Measurements from ENCODE around the gene CADM1. TPM values are rescaled to one million over a fixed set of nuclear protein-coding genes. Genes with fewer than 3 reads are reported as not detected.

Gene CADM1
- polyA plus RNA-seq, 2 donors = 1.9 to 3.8 TPM

GRCh38 chr11:115501502-115501892 lies 2.7 kb downstream of the CADM1 start:
- H3K36me3 ChIP-seq (ENCODE audit: control insufficient read depth in 2 of 2, insufficient read depth in 2 of 2, low read length in 1 of 2) = no peaks in the 10 kb centered on the region
- peaks cover 4% of the 10 kb centered on the region in 2 donors for H3K4me1 ChIP-seq (ENCODE audit: control insufficient read depth in 2 of 2, insufficient read depth in 2 of 2, low read length in 1 of 2)
- WGBS, 2 donors = 62 to 63% methylated on average over 8 of the region's 8 CpGs
- H3K9me3 ChIP-seq (ENCODE audit: control insufficient read depth in 2 of 2, insufficient read depth in 1 of 2, low read depth in 1 of 2, low read length in 1 of 2) = no peaks in the 10 kb centered on the region
- no peaks in the 10 kb centered on the region for H3K27me3 ChIP-seq (ENCODE audit: control insufficient read depth in 1 of 2, insufficient read depth in 2 of 2, low read length in 2 of 2)
- H3K27ac ChIP-seq (ENCODE audit: low read depth in 2 of 2, low read length in 1 of 2) = no peak overlapping the region
- peak overlapping the region in 1 of 2 donors; percentile 51 for H3K4me3 ChIP-seq (ENCODE audit: low read depth in 1 of 2, low read length in 2 of 2)

- 60 to 61% methylated on average over 14 of the region's 14 CpGs for WGBS, 2 donors
Observed at GRCh38 chr11:115500547-115501501, 3.4 kb downstream of the CADM1 start.

GRCh38 chr11:115499891-115500290 lies 4.3 kb downstream of the CADM1 start:
- H3K9me3 ChIP-seq (ENCODE audit: control insufficient read depth in 2 of 2, insufficient read depth in 1 of 2, low read depth in 1 of 2, low read length in 1 of 2) = no peaks in the 10 kb centered on the region
- H3K27me3 ChIP-seq (ENCODE audit: control insufficient read depth in 1 of 2, insufficient read depth in 2 of 2, low read length in 2 of 2) = no peaks in the 10 kb centered on the region
- no peaks in the 10 kb centered on the region for H3K36me3 ChIP-seq (ENCODE audit: control insufficient read depth in 2 of 2, insufficient read depth in 2 of 2, low read length in 1 of 2)
- H3K4me1 ChIP-seq (ENCODE audit: control insufficient read depth in 2 of 2, insufficient read depth in 2 of 2, low read length in 1 of 2) = peaks cover 4% of the 10 kb centered on the region in 2 donors
- no peak overlapping the region for H3K27ac ChIP-seq (ENCODE audit: low read depth in 2 of 2, low read length in 1 of 2)
- 84 to 85% methylated on average over 2 of the region's 2 CpGs for WGBS, 2 donors
- no peak overlapping the region for H3K4me3 ChIP-seq (ENCODE audit: low read depth in 1 of 2, low read length in 2 of 2)

More at GRCh38 chr11:115500547-115501501, 3.4 kb downstream of the CADM1 start:
- no peaks in the 10 kb centered on the region for H3K9me3 ChIP-seq (ENCODE audit: control insufficient read depth in 2 of 2, insufficient read depth in 1 of 2, low read depth in 1 of 2, low read length in 1 of 2)
- peaks cover 4% of the 10 kb centered on the region in 2 donors for H3K4me1 ChIP-seq (ENCODE audit: control insufficient read depth in 2 of 2, insufficient read depth in 2 of 2, low read length in 1 of 2)
- no peak overlapping the region for H3K4me3 ChIP-seq (ENCODE audit: low read depth in 1 of 2, low read length in 2 of 2)
- no peak overlapping the region for H3K27ac ChIP-seq (ENCODE audit: low read depth in 2 of 2, low read length in 1 of 2)
- H3K36me3 ChIP-seq (ENCODE audit: control insufficient read depth in 2 of 2, insufficient read depth in 2 of 2, low read length in 1 of 2) = no peaks in the 10 kb centered on the region
- no peaks in the 10 kb centered on the region for H3K27me3 ChIP-seq (ENCODE audit: control insufficient read depth in 1 of 2, insufficient read depth in 2 of 2, low read length in 2 of 2)

- WGBS, 2 donors = 85 to 93% methylated on average over 4 of the region's 4 CpGs
- H3K4me1 ChIP-seq (ENCODE audit: control insufficient read depth in 2 of 2, insufficient read depth in 2 of 2, low read length in 1 of 2) = peaks cover 4% of the 10 kb centered on the region in 2 donors
- H3K27me3 ChIP-seq (ENCODE audit: control insufficient read depth in 1 of 2, insufficient read depth in 2 of 2, low read length in 2 of 2) = no peaks in the 10 kb centered on the region
- no peaks in the 10 kb centered on the region for H3K36me3 ChIP-seq (ENCODE audit: control insufficient read depth in 2 of 2, insufficient read depth in 2 of 2, low read length in 1 of 2)
- no peak overlapping the region for H3K27ac ChIP-seq (ENCODE audit: low read depth in 2 of 2, low read length in 1 of 2)
- no peak overlapping the region for H3K4me3 ChIP-seq (ENCODE audit: low read depth in 1 of 2, low read length in 2 of 2)
- no peaks in the 10 kb centered on the region for H3K9me3 ChIP-seq (ENCODE audit: control insufficient read depth in 2 of 2, insufficient read depth in 1 of 2, low read depth in 1 of 2, low read length in 1 of 2)
Observed at GRCh38 chr11:115499241-115499799, 4.9 kb downstream of the CADM1 start.

GRCh38 chr11:115498354-115498753 lies 5.9 kb downstream of the CADM1 start:
- Histone ChIP-seq H3K9me3 (ENCODE audit: control insufficient read depth in 2 of 2, insufficient read depth in 1 of 2, low read depth in 1 of 2, low read length in 1 of 2) (no peaks in the 10 kb centered on the region), H3K4me3 (ENCODE audit: low read depth in 1 of 2, low read length in 2 of 2) (no peak overlapping the region), H3K36me3 (ENCODE audit: control insufficient read depth in 2 of 2, insufficient read depth in 2 of 2, low read length in 1 of 2) (no peaks in the 10 kb centered on the region), H3K27me3 (ENCODE audit: control insufficient read depth in 1 of 2, insufficient read depth in 2 of 2, low read length in 2 of 2) (no peaks in the 10 kb centered on the region), H3K27ac (ENCODE audit: low read depth in 2 of 2, low read length in 1 of 2) (no peak overlapping the region), H3K4me1 (ENCODE audit: control insufficient read depth in 2 of 2, insufficient read depth in 2 of 2, low read length in 1 of 2) (peaks cover 4% of the 10 kb centered on the region in 2 donors)
- WGBS, 2 donors = 82 to 88% methylated on average over 9 of the region's 9 CpGs

- no peaks in the 10 kb centered on the region for H3K9me3 ChIP-seq (ENCODE audit: control insufficient read depth in 2 of 2, insufficient read depth in 1 of 2, low read depth in 1 of 2, low read length in 1 of 2)
- no peak overlapping the region for H3K27ac ChIP-seq (ENCODE audit: low read depth in 2 of 2, low read length in 1 of 2)
- no peaks in the 10 kb centered on the region for H3K4me1 ChIP-seq (ENCODE audit: control insufficient read depth in 2 of 2, insufficient read depth in 2 of 2, low read length in 1 of 2)
- H3K4me3 ChIP-seq (ENCODE audit: low read depth in 1 of 2, low read length in 2 of 2) = no peak overlapping the region
- H3K36me3 ChIP-seq (ENCODE audit: control insufficient read depth in 2 of 2, insufficient read depth in 2 of 2, low read length in 1 of 2) = no peaks in the 10 kb centered on the region
- no peaks in the 10 kb centered on the region for H3K27me3 ChIP-seq (ENCODE audit: control insufficient read depth in 1 of 2, insufficient read depth in 2 of 2, low read length in 2 of 2)
- 47 to 60% methylated on average over 2 of the region's 2 CpGs for WGBS, 2 donors
Observed at GRCh38 chr11:115497303-115497702, 6.9 kb downstream of the CADM1 start.

- no peaks in the 10 kb centered on the region for H3K4me1 ChIP-seq (ENCODE audit: control insufficient read depth in 2 of 2, insufficient read depth in 2 of 2, low read length in 1 of 2)
- no peaks in the 10 kb centered on the region for H3K9me3 ChIP-seq (ENCODE audit: control insufficient read depth in 2 of 2, insufficient read depth in 1 of 2, low read depth in 1 of 2, low read length in 1 of 2)
- H3K36me3 ChIP-seq (ENCODE audit: control insufficient read depth in 2 of 2, insufficient read depth in 2 of 2, low read length in 1 of 2) = no peaks in the 10 kb centered on the region
- no peak overlapping the region for H3K4me3 ChIP-seq (ENCODE audit: low read depth in 1 of 2, low read length in 2 of 2)
- no peak overlapping the region for H3K27ac ChIP-seq (ENCODE audit: low read depth in 2 of 2, low read length in 1 of 2)
- 55 to 64% methylated on average over 3 of the region's 3 CpGs for WGBS, 2 donors
- no peaks in the 10 kb centered on the region for H3K27me3 ChIP-seq (ENCODE audit: control insufficient read depth in 1 of 2, insufficient read depth in 2 of 2, low read length in 2 of 2)
Observed at GRCh38 chr11:115496892-115497291, 7.3 kb downstream of the CADM1 start.

DNA sequence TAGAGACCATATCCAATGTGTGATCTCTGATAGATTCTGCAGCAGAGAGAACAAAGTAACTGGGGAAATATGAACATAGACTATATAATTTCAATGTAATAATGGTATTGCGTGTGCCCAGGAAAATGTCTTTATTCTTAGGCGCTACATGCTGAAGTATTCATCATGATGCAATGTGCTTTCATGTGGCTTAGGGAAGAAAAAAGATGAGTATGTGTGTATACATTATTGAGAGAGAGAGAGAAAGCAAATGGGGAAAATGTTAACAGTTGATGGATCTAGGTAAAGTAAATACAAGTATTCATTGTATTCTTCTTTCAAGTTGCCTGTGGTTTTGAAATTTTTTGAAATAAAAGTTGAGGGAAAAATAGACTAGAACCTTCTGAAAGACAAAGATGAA lies 10.3 kb downstream of the CADM1 start:
- no peaks in the 10 kb centered on the region for H3K27me3 ChIP-seq (ENCODE audit: control insufficient read depth in 1 of 2, insufficient read depth in 2 of 2, low read length in 2 of 2)
- H3K4me1 ChIP-seq (ENCODE audit: control insufficient read depth in 2 of 2, insufficient read depth in 2 of 2, low read length in 1 of 2) = no peaks in the 10 kb centered on the region
- no peaks in the 10 kb centered on the region for H3K36me3 ChIP-seq (ENCODE audit: control insufficient read depth in 2 of 2, insufficient read depth in 2 of 2, low read length in 1 of 2)
- no peak overlapping the region for H3K4me3 ChIP-seq (ENCODE audit: low read depth in 1 of 2, low read length in 2 of 2)
- no peaks in the 10 kb centered on the region for H3K9me3 ChIP-seq (ENCODE audit: control insufficient read depth in 2 of 2, insufficient read depth in 1 of 2, low read depth in 1 of 2, low read length in 1 of 2)
- 94 to 95% methylated on average over 2 of the region's 2 CpGs for WGBS, 2 donors
- H3K27ac ChIP-seq (ENCODE audit: low read depth in 2 of 2, low read length in 1 of 2) = no peak overlapping the region

DNA sequence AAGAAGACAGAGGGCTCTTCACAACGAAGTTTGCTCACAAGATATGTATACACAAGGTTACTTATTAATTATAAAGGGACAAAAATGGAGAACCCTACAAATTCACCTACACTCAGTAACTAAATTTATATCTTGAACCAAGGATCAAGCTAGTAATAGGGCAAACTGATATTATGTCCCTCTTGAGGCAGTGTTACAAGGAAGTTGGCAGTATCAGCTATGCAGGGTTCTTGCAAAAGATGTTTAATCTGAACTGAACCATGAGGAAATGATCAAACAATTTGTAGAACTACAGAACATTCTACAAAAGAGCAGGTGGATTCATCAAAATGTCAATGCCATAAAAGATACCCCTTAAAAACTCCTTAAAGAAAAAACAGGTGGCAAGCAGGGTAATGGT lies 10.7 kb downstream of the CADM1 start:
- Histone ChIP-seq H3K4me3 (ENCODE audit: low read depth in 1 of 2, low read length in 2 of 2) (no peak overlapping the region), H3K27me3 (ENCODE audit: control insufficient read depth in 1 of 2, insufficient read depth in 2 of 2, low read length in 2 of 2) (no peaks in the 10 kb centered on the region), H3K9me3 (ENCODE audit: control insufficient read depth in 2 of 2, insufficient read depth in 1 of 2, low read depth in 1 of 2, low read length in 1 of 2) (no peaks in the 10 kb centered on the region), H3K4me1 (ENCODE audit: control insufficient read depth in 2 of 2, insufficient read depth in 2 of 2, low read length in 1 of 2) (no peaks in the 10 kb centered on the region), H3K36me3 (ENCODE audit: control insufficient read depth in 2 of 2, insufficient read depth in 2 of 2, low read length in 1 of 2) (no peaks in the 10 kb centered on the region), H3K27ac (ENCODE audit: low read depth in 2 of 2, low read length in 1 of 2) (no peak overlapping the region)
- 72 to 73% methylated on average over 1 of the region's 1 CpG for WGBS, 2 donors
